ENCODE data around the gene ZBED4.

- TF ChIP-seq EZH2phosphoT487 (IDR thresholded peaks at IDR 0.05; ENCODE audit: low read depth) (no peak), CTCF (IDR thresholded peaks at IDR 0.05; ENCODE audit: low read depth, low read length) (no peak)
Measured at GRCh38 chr22:49807129-49807528, 46.5 kb upstream of the ZBED4 start.

Measured in OCI-LY3 (cell line).